Mucosa of gallbladder (tissue), 1 donor: ENCODE measurements around the gene AASDHPPT. TPM values are rescaled to one million over a fixed set of nuclear protein-coding genes. Genes with fewer than 3 reads are reported as not detected.

Experiments used
- DNase-seq: peaks from one replicate; pipeline ENCODE4 v3.0.0-alpha.2; 2020; ENCODE audit warnings: low spot score
- total RNA-seq: library from RNA; stranded (reverse); gene quantifications from one replicate; pipeline ENCODE4 v1.2.1, GENCODE V29; 2021
- donor health status: DM: no; HTN: no; CAD: no.

AASDHPPT gene
- total RNA-seq, 1 donor from 2014 or later: 26.9 TPM

DNA sequence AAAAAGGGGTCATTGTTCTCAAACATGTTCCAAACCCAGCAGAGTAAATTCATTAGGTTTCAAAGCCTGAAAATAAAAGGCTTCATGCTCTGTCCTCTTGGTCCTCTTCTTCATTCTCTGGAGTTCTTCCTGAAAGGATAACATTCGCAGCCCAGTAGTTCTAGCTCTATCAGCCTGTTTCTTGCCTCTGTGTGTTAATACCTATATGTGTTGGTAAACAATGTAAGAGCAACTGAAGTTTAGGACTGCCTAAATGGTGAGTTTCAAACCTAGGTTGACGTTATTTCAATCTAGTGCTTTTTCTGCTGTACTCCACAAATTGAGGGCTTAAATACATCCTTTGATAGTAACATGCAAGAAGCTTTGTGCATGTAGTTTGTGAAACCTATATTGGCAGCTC is 9.4 kb downstream of the AASDHPPT start:
- no peak for DNase-seq

DNA sequence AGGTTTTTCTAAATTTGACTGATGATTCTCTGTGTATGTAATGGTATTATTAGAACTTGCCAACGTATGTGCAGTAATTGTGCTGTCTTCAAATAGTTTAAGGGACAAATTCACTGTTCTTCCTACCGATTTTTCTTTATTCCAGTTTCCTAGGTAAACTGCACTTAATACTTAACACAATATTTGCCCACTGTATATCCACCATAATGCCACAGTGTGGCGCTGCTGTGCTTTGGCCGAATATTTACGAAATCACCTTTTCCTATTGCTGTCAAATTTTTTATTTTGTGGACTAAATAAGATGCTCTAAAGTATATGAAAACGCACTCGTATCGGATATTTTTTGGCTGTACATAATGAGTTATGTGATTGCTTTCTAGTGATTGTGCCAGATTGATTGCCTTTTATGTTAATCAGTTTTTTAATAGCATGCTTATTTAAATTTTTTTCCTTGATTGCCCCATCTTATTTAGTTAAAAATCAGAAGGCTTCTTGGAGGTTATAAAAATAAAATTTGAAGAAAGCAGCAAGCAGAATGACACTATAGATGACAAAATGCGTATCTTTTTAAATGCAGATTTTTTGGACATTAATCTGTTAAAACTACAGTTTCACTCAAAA is 10.5 kb downstream of the AASDHPPT start:
- DNase-seq: peak; percentile 42

DNA sequence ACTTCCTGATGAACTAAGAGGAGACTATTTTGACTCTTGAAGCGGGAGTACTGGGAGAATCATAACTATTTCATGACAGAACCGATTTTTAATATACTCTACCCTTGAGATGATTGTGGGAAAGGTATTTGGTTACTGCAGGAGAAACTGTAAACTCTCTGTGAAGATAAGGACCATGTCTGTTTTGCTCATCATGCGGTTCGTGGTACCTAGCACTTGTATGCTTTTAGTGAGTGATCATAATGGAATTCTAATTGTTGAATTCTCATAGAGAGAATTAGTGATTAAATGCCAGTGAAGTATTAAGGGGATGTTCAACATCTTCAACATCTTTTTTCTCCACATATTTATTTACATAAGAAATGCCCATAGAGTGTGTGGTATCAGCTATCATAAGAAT is 11.4 kb downstream of the AASDHPPT start:
- no peak for DNase-seq

DNA sequence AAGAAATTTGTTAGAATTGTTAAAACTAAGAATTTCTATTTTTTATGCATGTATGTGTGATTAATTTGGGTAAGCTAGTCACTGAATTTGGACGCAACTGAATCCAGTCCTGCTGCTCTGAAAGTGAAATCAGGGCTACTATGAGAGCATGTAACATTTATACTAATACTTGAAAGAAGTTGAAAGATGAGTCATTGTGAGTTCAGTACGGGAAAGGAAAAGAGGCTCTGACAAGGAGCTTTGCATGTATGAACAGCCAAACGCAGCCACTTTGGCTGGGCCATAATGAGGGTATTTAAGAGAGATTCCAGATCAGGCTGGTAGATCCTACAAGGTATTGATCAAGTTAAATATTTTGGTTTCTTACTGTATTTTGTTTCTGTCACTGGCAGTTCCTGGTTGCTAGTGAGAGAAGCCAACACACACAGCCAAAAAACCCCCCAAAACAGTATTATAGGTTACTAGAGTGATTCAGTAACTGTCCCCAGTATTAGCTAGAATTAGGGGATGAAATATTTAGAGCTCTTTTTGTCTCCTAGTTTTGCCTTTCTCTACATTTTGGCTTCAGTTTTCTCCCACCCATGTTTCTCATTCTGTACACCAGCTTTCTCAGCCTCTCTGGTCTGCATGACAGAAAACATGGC is 14.1 kb downstream of the AASDHPPT start:
- no peak for DNase-seq

DNA sequence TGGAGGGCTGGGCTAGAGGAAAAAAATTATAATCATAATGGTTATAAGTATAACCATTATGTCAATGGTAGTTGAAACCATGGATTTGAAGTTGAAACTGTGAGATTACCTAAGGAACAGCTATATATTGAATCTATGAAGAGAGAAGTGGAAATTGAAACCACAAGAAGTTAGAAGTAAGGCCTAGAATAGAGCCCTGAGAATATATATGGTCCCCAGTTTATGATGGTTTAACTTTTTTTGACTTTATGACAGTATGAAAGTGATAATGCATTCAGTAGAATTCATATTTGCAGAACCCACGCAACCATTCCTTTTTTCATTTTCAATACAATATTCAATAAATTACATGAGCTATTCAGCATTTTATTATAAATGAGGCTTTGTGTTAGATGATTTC is 15.0 kb downstream of the AASDHPPT start:
- DNase-seq: no peak

DNA sequence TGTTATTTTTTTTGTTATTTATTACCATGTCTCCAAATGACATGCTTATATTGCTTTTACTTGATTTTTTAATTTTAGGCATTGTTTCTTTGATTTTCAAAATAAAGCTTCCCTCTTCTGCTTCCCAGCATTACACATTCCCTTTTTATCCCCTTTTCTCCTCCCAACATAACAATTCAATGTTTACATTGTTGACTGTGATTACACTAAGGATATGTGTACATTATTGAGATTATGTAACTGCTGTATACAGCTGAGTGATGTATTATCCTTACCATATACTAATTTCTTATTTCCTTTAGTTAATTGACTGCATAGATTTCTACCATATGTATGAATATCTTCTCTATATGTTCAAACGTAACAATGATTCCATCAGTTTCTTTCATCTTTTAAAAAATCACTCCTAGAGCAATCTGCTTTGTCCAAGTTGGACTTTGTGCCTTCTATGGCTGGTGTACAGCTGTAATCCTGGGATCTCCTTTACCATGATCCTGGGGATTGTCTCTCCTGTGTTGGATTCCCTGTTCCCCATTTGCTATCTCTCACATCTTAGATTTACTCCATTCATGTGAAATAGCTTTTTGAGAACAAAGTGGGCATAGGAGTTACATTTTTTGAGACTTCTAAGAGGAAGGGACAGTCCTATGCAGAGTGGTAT is 21.6 kb downstream of the AASDHPPT start:
- no peak for DNase-seq

DNA sequence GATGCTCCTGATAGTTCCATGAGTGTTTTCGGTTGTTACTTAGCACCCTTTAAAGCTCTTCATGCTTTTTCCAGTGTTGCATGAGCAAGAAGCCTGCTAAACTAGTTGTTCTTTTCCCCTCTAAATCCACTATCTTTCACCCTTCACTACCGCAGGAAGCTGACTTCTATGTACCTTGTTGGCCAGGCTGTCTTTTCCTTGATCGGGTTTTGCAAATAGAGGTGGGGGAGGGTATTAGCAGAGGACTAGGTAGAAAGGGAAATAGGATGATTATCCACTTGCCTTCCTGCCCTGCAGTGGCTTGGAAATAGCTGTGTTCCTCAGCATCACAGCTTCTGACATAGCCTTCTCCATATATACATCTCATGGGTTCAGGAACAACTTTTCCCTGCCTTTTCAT is 23.9 kb downstream of the AASDHPPT start:
- no peak for DNase-seq

DNA sequence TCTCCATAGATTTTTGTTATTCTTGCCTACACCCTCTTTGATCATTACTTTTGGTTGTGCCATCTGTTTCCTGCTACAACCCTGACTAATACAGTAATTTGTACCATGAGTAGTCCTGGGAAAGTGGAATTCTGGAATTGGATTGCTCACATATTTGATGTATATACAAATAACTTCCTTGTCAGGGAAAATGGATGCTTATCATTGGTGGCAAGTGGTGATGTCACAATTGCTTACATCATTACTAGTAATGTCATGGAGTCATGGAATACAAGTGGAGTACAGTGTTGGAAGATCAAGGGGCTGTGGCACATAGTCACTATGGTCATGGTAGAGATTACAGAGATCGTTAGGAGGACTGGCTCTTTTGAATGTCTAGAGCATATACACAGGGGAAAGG is 24.4 kb downstream of the AASDHPPT start:
- DNase-seq: no peak

DNA sequence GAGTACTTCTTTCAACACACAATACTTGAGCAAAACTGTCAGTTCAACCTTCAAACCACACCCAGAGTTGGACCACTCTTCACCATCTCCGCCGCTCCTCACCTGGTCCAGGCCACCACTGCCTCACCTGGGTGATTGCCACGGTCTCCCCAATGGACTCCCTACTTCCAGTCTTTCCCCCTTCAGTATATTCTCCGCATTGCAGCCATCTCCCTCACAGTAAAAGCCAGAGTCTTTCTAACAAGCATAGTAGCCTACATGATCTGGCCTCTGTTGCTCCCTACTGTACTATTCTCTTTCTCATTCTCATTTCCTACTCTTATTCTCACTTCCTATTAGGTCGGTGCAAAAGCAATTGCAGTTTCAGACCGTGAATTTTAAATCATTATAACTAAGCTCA is 28.5 kb downstream of the AASDHPPT start:
- DNase-seq: no peak

DNA sequence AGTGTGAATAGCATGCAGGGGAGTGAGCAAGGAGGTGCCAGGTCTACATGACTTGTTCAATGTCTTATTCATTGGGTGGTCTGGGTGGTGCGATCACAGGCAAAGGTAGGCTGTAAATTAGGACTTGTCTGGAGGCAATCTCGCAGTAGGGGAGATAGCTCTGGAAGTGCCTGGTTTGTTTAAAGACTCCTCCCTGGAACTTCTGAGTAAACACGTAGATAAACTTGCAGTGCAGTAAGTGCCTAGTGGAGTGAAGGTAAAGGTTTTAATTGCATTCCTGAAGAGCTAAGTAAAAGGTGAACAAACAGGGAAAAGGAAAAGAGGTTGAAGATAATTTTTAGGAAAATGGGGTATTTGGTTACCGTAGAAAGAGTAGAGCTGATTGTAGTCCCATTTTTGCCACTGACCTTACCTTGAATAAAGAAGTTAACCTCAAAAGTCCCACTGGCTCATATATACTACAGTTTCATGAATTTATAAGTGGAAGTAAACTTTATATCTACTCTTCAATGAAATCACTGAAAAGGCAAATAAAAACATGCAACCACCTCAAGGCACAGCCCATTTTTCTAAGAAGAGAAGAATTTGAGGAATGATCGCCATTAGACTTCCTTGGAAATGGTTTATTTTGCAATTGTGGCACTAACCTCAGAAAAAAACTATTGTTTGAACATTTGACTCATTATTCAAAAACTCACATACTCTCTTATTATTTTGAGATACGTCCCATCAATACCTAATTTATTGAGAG is 44.3 kb downstream of the AASDHPPT start:
- DNase-seq: no peak

DNA sequence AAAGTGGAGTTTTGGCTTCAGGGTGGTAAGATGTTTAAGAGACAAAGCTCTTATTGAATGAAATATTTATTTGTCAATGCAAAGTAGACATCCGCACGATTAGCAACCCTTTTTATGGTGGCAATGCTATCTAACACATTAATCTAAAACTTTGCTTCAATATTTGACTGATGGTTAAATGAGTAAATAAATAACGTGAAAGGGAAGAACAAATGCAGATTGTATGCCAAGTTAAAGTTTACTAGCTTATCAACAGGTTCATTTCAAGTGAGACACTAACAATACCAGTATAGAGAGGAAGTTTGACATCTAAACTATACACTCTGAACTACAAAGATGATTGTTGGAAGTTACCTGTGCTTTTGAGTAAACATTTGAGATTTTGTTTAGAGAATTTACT is 50.1 kb downstream of the AASDHPPT start:
- no peak for DNase-seq

DNA sequence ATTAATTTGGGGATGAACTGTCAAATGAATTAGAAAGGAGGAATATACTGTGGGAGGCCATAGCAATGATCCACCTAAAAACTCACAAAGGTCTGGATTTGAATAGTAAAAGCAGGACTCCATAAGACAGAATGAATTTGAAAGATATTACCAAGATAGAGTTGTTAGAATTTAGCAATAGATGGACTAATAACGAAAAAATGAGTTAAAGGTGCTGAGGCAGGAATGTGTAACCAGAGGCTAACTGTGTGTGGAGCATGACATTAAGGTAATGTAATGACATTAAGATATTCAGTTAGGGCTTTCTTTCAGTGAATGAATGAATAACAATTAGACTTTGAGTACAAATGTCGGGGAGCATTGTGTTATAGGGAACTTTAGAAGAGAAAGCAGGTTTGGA is 51.3 kb downstream of the AASDHPPT start:
- no peak for DNase-seq

DNA sequence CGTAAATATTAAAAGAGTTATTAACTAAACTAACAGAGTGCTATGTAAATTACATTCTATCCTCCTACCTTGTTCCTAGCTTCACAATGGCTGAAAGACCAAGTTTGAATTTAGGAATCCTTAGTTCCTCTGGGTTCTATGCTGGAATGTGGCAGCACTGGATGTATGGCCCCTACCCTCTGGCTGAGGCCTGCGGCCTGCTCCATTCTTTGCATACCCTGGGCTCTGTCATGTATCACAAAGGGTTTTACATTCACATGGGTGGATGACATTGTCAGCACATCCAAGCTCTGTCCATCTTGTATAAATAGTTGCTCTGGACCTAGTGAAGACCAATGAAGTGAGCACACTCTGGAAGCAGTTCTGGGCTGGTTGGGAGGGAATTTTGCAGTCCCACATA is 54.5 kb downstream of the AASDHPPT start:
- DNase-seq: no peak

DNA sequence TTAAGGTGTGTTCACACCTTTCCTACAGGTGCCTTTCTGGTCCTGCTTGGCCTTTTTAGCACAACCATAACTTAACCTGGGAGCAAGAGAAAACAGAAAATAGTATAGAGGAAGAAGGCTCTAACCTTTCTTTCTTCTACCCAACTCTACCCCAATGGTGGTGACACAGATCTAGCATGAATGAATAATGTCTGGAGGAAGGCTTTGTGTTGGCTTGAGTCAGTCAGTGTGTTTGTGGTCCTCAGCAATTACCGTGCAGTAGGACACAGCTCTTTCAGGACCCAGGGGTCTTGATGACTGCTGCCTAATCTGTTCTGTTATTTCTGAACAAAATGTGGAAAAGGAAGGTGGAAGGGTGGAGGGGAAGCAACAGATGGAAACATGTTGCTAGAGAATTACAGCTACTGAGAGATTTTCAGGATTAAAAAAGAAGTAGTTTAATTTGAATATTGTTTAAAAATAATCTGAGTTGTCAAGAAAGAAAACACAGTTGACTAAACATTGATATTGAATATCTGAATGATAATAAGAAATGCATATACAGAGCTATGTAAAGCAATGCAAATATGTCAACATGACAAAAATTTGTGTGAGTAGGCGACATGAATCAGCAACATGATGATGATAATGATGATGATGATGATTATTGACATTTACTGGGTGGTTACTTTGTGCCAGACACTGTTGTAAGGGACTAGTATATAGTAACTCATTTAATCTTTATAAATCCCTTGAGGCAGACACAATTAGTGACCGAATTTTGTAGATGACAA is 55.3 kb downstream of the AASDHPPT start:
- no peak for DNase-seq

DNA sequence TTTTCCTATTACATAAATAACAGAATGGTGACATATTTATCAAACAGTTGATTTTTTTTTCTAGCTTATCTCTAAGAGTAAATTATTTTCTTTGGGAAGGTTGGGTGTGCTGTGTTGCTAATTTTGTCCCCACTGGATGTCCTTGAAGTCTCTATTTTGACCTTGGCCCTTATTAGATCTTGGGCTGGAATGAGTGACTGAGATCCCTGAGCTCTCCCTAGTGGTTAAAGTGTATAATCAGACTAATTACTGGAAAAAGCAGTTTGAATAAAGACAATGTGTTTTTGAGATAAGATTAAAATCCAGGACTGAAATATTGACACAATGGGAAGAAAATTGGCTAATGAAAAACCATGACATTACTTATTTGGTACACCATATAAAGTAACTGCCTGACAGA is 56.1 kb downstream of the AASDHPPT start:
- DNase-seq: no peak

DNA sequence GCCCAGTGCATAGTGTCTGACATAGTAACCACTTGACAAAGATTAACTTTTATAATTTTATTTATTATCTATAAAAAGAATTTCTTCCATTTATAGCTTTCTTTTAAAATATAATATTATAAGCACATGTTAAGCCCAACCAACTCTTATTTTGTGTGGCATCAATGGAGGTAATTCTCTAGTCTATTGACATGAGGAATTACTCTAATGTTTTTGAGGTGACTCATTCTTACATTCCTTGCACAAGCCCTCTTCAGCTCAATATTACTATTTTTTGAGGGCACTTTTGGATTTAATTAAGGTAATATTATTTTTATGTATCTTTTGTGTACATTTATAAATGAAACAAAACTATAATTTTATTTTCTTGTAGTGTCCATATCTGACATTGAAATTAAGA is 59.6 kb downstream of the AASDHPPT start:
- DNase-seq: no peak

DNA sequence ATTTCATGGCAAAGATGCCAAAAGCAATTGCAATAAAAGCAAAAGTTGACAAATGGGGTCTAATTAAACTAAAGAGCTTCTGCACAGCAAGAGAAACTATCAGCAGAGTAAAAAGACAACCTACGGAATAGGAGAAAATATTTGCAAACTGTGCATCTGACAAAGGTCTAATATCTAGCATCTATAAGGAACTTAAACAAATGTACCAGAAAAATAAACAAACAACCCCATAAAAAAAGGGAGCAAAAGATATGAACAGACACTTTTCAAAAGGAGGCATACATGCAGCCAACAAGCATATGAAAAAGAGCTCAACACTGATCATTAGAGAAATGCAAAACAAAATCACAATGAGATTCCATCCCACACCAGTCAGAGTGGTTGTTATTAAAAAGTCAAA is 60.3 kb downstream of the AASDHPPT start:
- DNase-seq: no peak

Other genes with a start within 250 kb of the AASDHPPT start
- gene MSANTD4, start 55.4 kb upstream of the AASDHPPT start, total RNA-seq: 14.6 TPM
- gene KBTBD3, start 315 bp upstream of the AASDHPPT start, total RNA-seq: 10.8 TPM